AG04449 (cell line): ENCODE results near the gene TMEM91.

Experiments used
- CTCF ChIA-PET: fragments of 350-600 bp; formaldehyde crosslinking; extraction: SDS; loops from one replicate; lab custom pipeline; 2021; ENCODE audit warnings: antibody characterized with exemption; lab: Yijun Ruan, JAX
- POLR2A ChIA-PET: fragments of 400-600, 350-600 bp; formaldehyde crosslinking; extraction: SDS; loops from one replicate; lab custom pipeline; 2020; ENCODE audit warnings: antibody characterized with exemption, inconsistent platforms; lab: Yijun Ruan, JAX
- DNase-seq: peaks from one replicate; pipeline ENCODE4 v3.0.0-alpha.2; 2010; ENCODE audit warnings: low read depth, low spot score
- H3K4me3 ChIP-seq: 2 replicates; pipeline ENCODE4 v1.5.1; 2011; ENCODE audit warnings: low read depth, mild to moderate bottlenecking, control low read depth, low read length
- CTCF ChIP-seq: IDR thresholded peaks from one replicate; pipeline ENCODE4 v1.5.1; 2011; ENCODE audit warnings: mild to moderate bottlenecking, moderate library complexity, low read length, control low read depth, inconsistent platforms; ENCODE audit not compliant: insufficient read depth; ENCODE audit errors: missing control alignments

TMEM91 gene

DNA sequence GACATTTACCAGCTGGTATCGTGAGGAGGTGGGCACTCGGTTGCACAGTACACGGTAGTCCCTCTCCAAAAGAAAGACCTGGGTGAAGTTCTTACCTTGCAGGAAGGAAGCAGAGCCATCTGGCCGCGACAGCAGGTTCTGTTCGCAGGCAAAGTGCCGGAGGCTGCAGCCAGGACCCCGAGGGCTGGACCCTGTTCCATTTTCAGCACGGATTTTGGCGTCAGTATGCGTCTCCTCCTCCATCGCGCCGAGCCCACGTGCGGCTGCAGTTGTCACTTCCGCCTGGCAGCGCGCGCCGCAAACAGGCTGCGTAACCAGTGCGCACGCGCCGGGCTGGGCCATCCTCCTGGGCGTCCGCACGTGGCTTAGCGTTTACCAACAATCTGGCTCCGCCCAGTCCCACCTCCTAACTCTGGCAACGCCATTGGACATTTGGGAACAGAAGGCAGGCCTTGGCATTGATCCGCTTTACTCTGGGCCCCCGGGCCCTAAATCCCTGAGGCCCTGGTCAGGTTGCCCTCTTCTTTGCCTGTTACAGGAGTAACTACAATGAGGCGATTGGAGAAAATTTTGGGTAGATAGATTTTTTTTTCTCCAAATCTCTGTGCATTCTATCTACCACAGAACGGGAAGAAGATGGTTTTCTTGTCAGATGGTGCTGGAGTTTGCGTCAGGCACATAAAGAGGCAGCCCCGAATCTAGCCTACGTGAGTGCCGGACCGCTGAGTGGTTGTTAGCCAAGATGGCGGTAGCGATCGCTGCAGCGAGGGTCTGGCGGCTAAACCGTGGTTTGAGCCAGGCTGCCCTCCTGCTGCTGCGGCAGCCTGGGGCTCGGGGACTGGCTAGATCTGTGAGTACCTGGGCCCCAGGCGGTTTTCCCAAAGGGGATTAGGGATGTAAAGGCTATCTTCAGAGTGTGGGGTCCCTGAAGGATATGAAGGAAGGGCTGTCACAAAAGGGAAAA lies 21.0 kb downstream of the TMEM91 start, which contains the start of the genes BCKDHA and EXOSC5:
Gene BCKDHA, plus strand, starts transcription at position 733 of the 964 bp plus-strand sequence. Its CDS starts 10 bp downstream, at position 743.
Gene EXOSC5, minus strand, starts transcription at position 274 of the 964 bp plus-strand sequence. Its CDS starts 31 bp downstream, at position 243.
- TF ChIP-seq CTCF = no peak
- POLR2A ChIA-PET = interaction anchor here (0.5 kb wide), 1 partner anchor 29 kb away, joined by 7 read pairs; no protein-coding TSS in a partner anchor
- CTCF ChIA-PET = interaction anchor here (1.5 kb wide), 1 partner anchor 76 kb away, joined by 3 read pairs; no protein-coding TSS in a partner anchor
- peak within 1 kb of the TSS; percentile 92 for H3K4me3 ChIP-seq
- DNase-seq = peak; percentile 97

- POLR2A ChIA-PET = interaction anchor here (0.6 kb wide), 1 partner anchor 21 kb away, joined by 3 read pairs; no protein-coding TSS in a partner anchor
- no peak for DNase-seq
- peak overlapping the region; percentile 92 for H3K4me3 ChIP-seq
- CTCF ChIA-PET = interaction anchor here (1.5 kb wide), 1 partner anchor 76 kb away, joined by 3 read pairs; no protein-coding TSS in a partner anchor
- TF ChIP-seq CTCF = no peak
Measured at GRCh38 chr19:41398050-41398418, 21.7 kb downstream of the TMEM91 start.

DNA sequence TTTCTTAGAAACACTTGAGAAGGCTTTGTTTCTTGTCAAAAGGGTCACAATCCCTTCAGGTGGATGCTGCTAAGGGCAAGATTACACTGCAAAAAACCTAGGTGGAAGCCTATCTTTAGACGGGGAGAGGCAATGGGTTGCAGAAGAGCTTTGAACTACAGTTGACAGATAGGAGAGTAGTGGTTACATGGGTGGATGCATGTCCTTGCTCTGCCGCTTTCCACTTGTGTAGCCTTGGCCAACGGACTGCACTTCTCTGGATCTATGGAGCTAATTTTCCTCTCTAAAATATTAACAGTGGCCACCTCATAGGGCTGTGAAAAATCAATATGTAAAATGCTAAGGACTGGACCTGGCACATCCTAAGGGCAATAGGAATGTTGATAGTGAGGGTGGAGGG lies 22.3 kb downstream of the TMEM91 start:
- POLR2A ChIA-PET = interaction anchor here (0.6 kb wide), 1 partner anchor 20 kb away, joined by 3 read pairs; no protein-coding TSS in a partner anchor
- CTCF ChIA-PET = interaction anchor here (1.0 to 1.5 kb wide), 2 partner anchors 33 to 77 kb away, joined by 3 to 4 read pairs; no protein-coding TSS in a partner anchor
- no peak for DNase-seq
- TF ChIP-seq CTCF = no peak
- peak overlapping the region; percentile 92 for H3K4me3 ChIP-seq

DNA sequence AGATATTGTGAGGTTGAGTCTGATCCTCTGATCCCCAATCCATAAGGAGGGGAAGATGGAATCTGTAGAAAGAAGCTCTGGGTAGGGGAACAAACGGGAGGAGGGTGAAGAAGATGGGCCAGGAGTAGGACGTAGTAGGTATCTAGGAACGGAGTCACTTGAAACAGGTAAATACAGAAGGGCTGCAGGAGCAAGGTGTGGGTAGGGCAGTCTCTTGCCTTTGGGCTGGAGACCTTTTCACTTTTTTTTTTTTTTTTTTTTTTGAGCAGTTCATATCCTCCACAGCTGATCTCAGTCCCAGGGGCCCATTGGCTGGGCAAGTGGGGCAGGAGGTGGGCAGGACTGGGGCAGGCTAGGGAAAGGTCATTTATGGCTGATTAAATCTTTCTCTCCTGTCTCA lies 22.8 kb downstream of the TMEM91 start:
- ChIA-PET POLR2A (no interaction called here), CTCF (interaction anchor here (1.0 to 1.5 kb wide), 2 partner anchors 32 to 77 kb away, joined by 3 to 4 read pairs; no protein-coding TSS in a partner anchor)
- TF ChIP-seq CTCF = no peak
- H3K4me3 ChIP-seq = peak overlapping the region; percentile 92
- DNase-seq = no peak

GRCh38 chr19:41399525-41399924 lies 23.2 kb downstream of the TMEM91 start:
- no peak for DNase-seq
- ChIA-PET POLR2A (no interaction called here), CTCF (interaction anchor here (1.0 kb wide), 1 partner anchor 32 kb away, joined by 4 read pairs; no protein-coding TSS in a partner anchor)
- no peak overlapping the region for H3K4me3 ChIP-seq
- no peak for TF ChIP-seq CTCF
